H1 (cell line): Measurements from ENCODE around the gene DDN. TPM values are rescaled to one million over a fixed set of nuclear protein-coding genes. Genes with fewer than 3 reads are reported as not detected.

Source experiments
- CTCF ChIA-PET: fragments of 300-600 bp; sonication (Branson Sonifier 250); formaldehyde crosslinking; loops from one replicate; lab custom pipeline; 2021; ENCODE audit not compliant: partially characterized antibody; lab: Charles Lee
- POLR2A ChIA-PET: fragments of 300-600 bp; sonication (Branson Sonifier 250); formaldehyde crosslinking; loops from one replicate; lab custom pipeline; 2021; ENCODE audit warnings: inconsistent platforms; ENCODE audit not compliant: partially characterized antibody; lab: Charles Lee
- DNase-seq, 2 experiments: peaks; one replicate each; pipeline versions ENCODE4 v3.0.0 to v3.0.0-alpha.2; 2010 to 2022; ENCODE audit warnings: low spot score in 2 of 2, low read depth in 1 of 2, mixed read lengths in 1 of 2
- FAIRE-seq: peaks from 2 replicates; lab custom pipeline; 2011; peaks lifted over from hg19 to GRCh38; lab: Jason Lieb, UNC
- H2AFZ ChIP-seq: 2 replicates; pipeline ENCODE4 v1.8.1; 2012; ENCODE audit warnings: low read length, inconsistent platforms
- H2AK5ac ChIP-seq: 2 replicates; pipeline ENCODE4 v1.6.1; 2013; ENCODE audit warnings: low read depth, low read length
- H2BK120ac ChIP-seq: replicated peaks from 2 replicates; pipeline ENCODE3; 2013; ENCODE audit warnings: low read depth, low read length, inconsistent platforms
- H2BK12ac ChIP-seq: 2 replicates; pipeline ENCODE4 v1.6.1; 2013; ENCODE audit warnings: low read depth, low read length
- H2BK15ac ChIP-seq: 2 replicates; pipeline ENCODE4 v1.6.1; 2013; ENCODE audit warnings: low read length
- H2BK20ac ChIP-seq: 2 replicates; pipeline ENCODE4 v1.6.1; 2013; ENCODE audit warnings: low read length
- H2BK5ac ChIP-seq: 2 replicates; pipeline ENCODE4 v1.6.1; 2013; ENCODE audit warnings: low read depth, low read length
- H3K14ac ChIP-seq: 2 replicates; pipeline ENCODE4 v1.6.1; 2013; ENCODE audit warnings: inconsistent platforms; ENCODE audit not compliant: insufficient read length
- H3K18ac ChIP-seq: 2 replicates; pipeline ENCODE4 v1.6.1; 2013; ENCODE audit warnings: low read length; ENCODE audit errors: extremely low read depth
- H3K23ac ChIP-seq: 2 replicates; pipeline ENCODE4 v1.6.1; 2013; ENCODE audit warnings: inconsistent platforms; ENCODE audit not compliant: insufficient read length
- H3K23me2 ChIP-seq: 2 replicates; pipeline ENCODE4 v1.6.1; 2013; ENCODE audit warnings: low read depth, low read length
- H3K27ac ChIP-seq: 2 replicates; pipeline ENCODE4 v1.6.1; 2011; ENCODE audit warnings: low read depth, low read length, inconsistent platforms
- H3K27me3 ChIP-seq, 4 experiments: replicated peaks in 1 of 4; 1 replicate in 1 of 4; 2 replicates in 3 of 4; pipeline versions ENCODE4 v1.6.1 to v1.8.1; 2011 to 2013; ENCODE audit warnings: low read length in 3 of 4, mild to moderate bottlenecking in 3 of 4, inconsistent platforms in 2 of 4, mixed read lengths in 2 of 4, moderate library complexity in 1 of 4; ENCODE audit not compliant: control insufficient read depth in 3 of 4, insufficient read depth in 3 of 4; ENCODE audit errors: extremely low read depth in 1 of 4
- H3K36me3 ChIP-seq, 4 experiments: 2 replicates each; pipeline versions ENCODE4 v1.6.1 to v1.8.1; 2011 to 2013; ENCODE audit warnings: mild to moderate bottlenecking in 4 of 4, low read length in 3 of 4, moderate library complexity in 2 of 4, control low read depth in 1 of 4, inconsistent platforms in 1 of 4; ENCODE audit not compliant: insufficient read depth in 4 of 4, control insufficient read depth in 2 of 4
- H3K4ac ChIP-seq: replicated peaks from 2 replicates; pipeline ENCODE3; 2013; ENCODE audit warnings: low read length, low read depth, mixed read lengths, inconsistent platforms; ENCODE audit not compliant: insufficient read length
- H3K4me1 ChIP-seq, 4 experiments: replicated peaks in 1 of 4; 1 replicate in 1 of 4; 2 replicates in 3 of 4; pipeline versions ENCODE4 v1.6.1 to v1.8.1; 2011 to 2013; ENCODE audit warnings: low read length in 3 of 4, inconsistent platforms in 2 of 4, mixed read lengths in 1 of 4; ENCODE audit not compliant: insufficient read depth in 4 of 4, control insufficient read depth in 3 of 4
- H3K4me2 ChIP-seq, 2 experiments: 2 replicates each; pipeline versions ENCODE4 v1.6.1 to v1.8.1; 2011 to 2013; ENCODE audit warnings: low read depth in 2 of 2, low read length in 2 of 2, control low read depth in 1 of 2, inconsistent platforms in 1 of 2, mild to moderate bottlenecking in 1 of 2; ENCODE audit not compliant: insufficient read depth in 1 of 2
- H3K4me3 ChIP-seq, 4 experiments: fragments of 200-600, 300-600 bp in 1 of 4; sonication (generic), shearing (Covaris generic), sonication (Bioruptor Twin) in 1 of 4; 2 replicates each; pipeline versions ENCODE4 v1.5.1 to v1.8.1; 2011 to 2016; ENCODE audit warnings: low read length in 4 of 4, low read depth in 3 of 4, control low read depth in 2 of 4, inconsistent platforms in 2 of 4, mild to moderate bottlenecking in 2 of 4, mixed read lengths in 1 of 4, moderate library complexity in 1 of 4; ENCODE audit not compliant: insufficient read depth in 2 of 4; ENCODE audit errors: extremely low read depth in 1 of 4
- H3K56ac ChIP-seq: replicated peaks from 2 replicates; pipeline ENCODE3; 2013; ENCODE audit warnings: low read depth, mild to moderate bottlenecking, mixed read lengths, low read length, inconsistent platforms; ENCODE audit not compliant: insufficient read length
- H3K79me1 ChIP-seq: 2 replicates; pipeline ENCODE4 v1.6.1; 2013; ENCODE audit warnings: low read depth, low read length, control low read depth
- H3K79me2 ChIP-seq, 2 experiments: 2 replicates each; pipeline versions ENCODE4 v1.6.1 to v1.8.1; 2012 to 2013; ENCODE audit warnings: low read length in 2 of 2, mild to moderate bottlenecking in 2 of 2, inconsistent platforms in 1 of 2; ENCODE audit not compliant: insufficient read depth in 2 of 2, control insufficient read depth in 1 of 2
- H3K9ac ChIP-seq, 4 experiments: replicated peaks in 1 of 4; 1 replicate in 1 of 4; 2 replicates in 3 of 4; pipeline versions ENCODE4 v1.6.1 to v1.8.1; 2011 to 2013; ENCODE audit warnings: low read depth in 3 of 4, low read length in 3 of 4, control low read depth in 2 of 4, mild to moderate bottlenecking in 2 of 4, moderate library complexity in 2 of 4, inconsistent platforms in 1 of 4; ENCODE audit errors: extremely low read depth in 1 of 4
- H3K9me3 ChIP-seq, 2 experiments: 2 replicates each; pipeline versions ENCODE4 v1.6.1 to v1.8.1; 2012 to 2013; ENCODE audit warnings: mild to moderate bottlenecking in 2 of 2, moderate library complexity in 2 of 2, control low read depth in 1 of 2, inconsistent platforms in 1 of 2, low read depth in 1 of 2, low read length in 1 of 2, mixed read lengths in 1 of 2; ENCODE audit not compliant: insufficient read depth in 2 of 2
- H4K20me1 ChIP-seq, 2 experiments: replicated peaks in 1 of 2; 2 replicates each; pipeline versions ENCODE3 to v1.8.1; 2011 to 2013; ENCODE audit warnings: inconsistent platforms in 2 of 2, low read length in 2 of 2, mild to moderate bottlenecking in 1 of 2; ENCODE audit not compliant: insufficient read depth in 2 of 2, control insufficient read depth in 1 of 2
- H4K5ac ChIP-seq: 2 replicates; pipeline ENCODE4 v1.6.1; 2013; ENCODE audit warnings: low read length, low read depth, mixed read lengths, inconsistent platforms; ENCODE audit not compliant: insufficient read length
- H4K8ac ChIP-seq: 2 replicates; pipeline ENCODE4 v1.8.0; 2013; ENCODE audit warnings: mild to moderate bottlenecking, moderate library complexity, low read length, inconsistent platforms; ENCODE audit not compliant: insufficient read depth; ENCODE audit errors: extremely low read depth
- H4K91ac ChIP-seq: replicated peaks from 2 replicates; pipeline ENCODE3; 2013; ENCODE audit warnings: low read length, mixed read lengths, inconsistent platforms; ENCODE audit not compliant: insufficient read length
- ASH2L ChIP-seq: fragments of 200-600, 300-600 bp; sonication (generic); IDR thresholded peaks from one replicate; pipeline ENCODE4 v1.7.1; 2017; ENCODE audit warnings: low read length
- BCL11A ChIP-seq, 2 experiments: IDR thresholded peaks; one replicate each; pipeline ENCODE4 v1.6.1; 2011; ENCODE audit warnings: low read depth in 2 of 2, low read length in 2 of 2, mild to moderate bottlenecking in 2 of 2
- EP300 ChIP-seq, 2 experiments: IDR thresholded peaks; 1 replicate in 1 of 2; 2 replicates in 1 of 2; pipeline ENCODE4 v1.6.1; 2011 to 2012; ENCODE audit warnings: low read depth in 2 of 2, low read length in 2 of 2, mild to moderate bottlenecking in 2 of 2, borderline replicate concordance in 1 of 2, inconsistent platforms in 1 of 2, moderate library complexity in 1 of 2
- HDAC2 ChIP-seq, 2 experiments: fragments of 300-600 bp in 1 of 2; sonication (generic) in 1 of 2; IDR thresholded peaks; 2 replicates each; pipeline ENCODE4 v1.6.1; 2011 to 2012; ENCODE audit warnings: low read depth in 2 of 2, low read length in 2 of 2, mild to moderate bottlenecking in 2 of 2, moderate library complexity in 2 of 2, borderline replicate concordance in 1 of 2, inconsistent platforms in 1 of 2
- KDM1A ChIP-seq: fragments of 200-600, 300-600 bp; sonication (generic); IDR thresholded peaks from 2 replicates; pipeline ENCODE4 v1.7.1; 2016; ENCODE audit warnings: mild to moderate bottlenecking, low read length, borderline replicate concordance
- NANOG ChIP-seq: IDR thresholded peaks from 2 replicates; pipeline ENCODE4 v1.6.1; 2011; ENCODE audit warnings: low read length, low read depth, mild to moderate bottlenecking, inconsistent platforms; ENCODE audit not compliant: insufficient read depth, poor library complexity, severe bottlenecking
- POLR2A ChIP-seq, 2 experiments: IDR thresholded peaks; 1 replicate in 1 of 2; 2 replicates in 1 of 2; pipeline ENCODE4 v1.6.1; 2011; ENCODE audit warnings: low read depth in 2 of 2, low read length in 2 of 2, mild to moderate bottlenecking in 2 of 2; ENCODE audit errors: control extremely low read depth in 1 of 2
- RAD21 ChIP-seq, 2 experiments: IDR thresholded peaks in 1 of 2; conservative IDR thresholded peaks in 1 of 2; 2 replicates each; pipeline ENCODE4 v1.6.1; 2011; ENCODE audit warnings: low read depth in 2 of 2, low read length in 2 of 2, improper control_type of control experiment in 1 of 2, inconsistent platforms in 1 of 2, mild to moderate bottlenecking in 1 of 2, moderate library complexity in 1 of 2
- RXRA ChIP-seq: IDR thresholded peaks from 2 replicates; pipeline ENCODE4 v1.6.1; 2011; ENCODE audit warnings: low read depth, mild to moderate bottlenecking, low read length, moderate library complexity; ENCODE audit not compliant: insufficient read depth
- SP2 ChIP-seq: IDR thresholded peaks from 2 replicates; pipeline ENCODE4 v1.6.1; 2012; ENCODE audit warnings: mild to moderate bottlenecking, low read length, inconsistent platforms
- TCF12 ChIP-seq: IDR thresholded peaks from 2 replicates; pipeline ENCODE4 v1.6.1; 2011; ENCODE audit warnings: low read depth, mild to moderate bottlenecking, low read length
- YY1 ChIP-seq: IDR thresholded peaks from 2 replicates; pipeline ENCODE4 v1.6.1; 2011; ENCODE audit warnings: low read depth, mild to moderate bottlenecking, low read length
- WGBS, 2 experiments: shearing (Covaris generic) in 1 of 2; methylation state at CpG; one replicate each; pipeline versions ENCODE4 v1.1.6 to v1.1.7; 2013 to 2015; ENCODE audit warnings: low lambda C conversion rate in 2 of 2, mixed read lengths in 2 of 2, inconsistent platforms in 1 of 2, low coverage in 1 of 2, missing lambda C conversion rate in 1 of 2; ENCODE audit not compliant: insufficient replicate concordance in 2 of 2, insufficient coverage in 1 of 2, insufficient read length in 1 of 2; ENCODE audit errors: extremely low coverage in 1 of 2, missing lambda C conversion rate in 1 of 2; 5-methylcytosine and 5-hydroxymethylcytosine counted together
- polyA plus RNA-seq, 7 experiments: library from polyadenylated mRNA; depleted of rRNA in 3 of 7; stranded (reverse) in 5 of 7; unstranded in 2 of 7; fragments of >200 nt in 5 of 7; fragments of 200-250 nt in 2 of 7; gene quantifications; 1 replicate in 5 of 7; 2 replicates in 1 of 7; 4 replicates in 1 of 7; pipeline versions ENCODE4 v1.2.1 to v1.2.3, GENCODE V29; 2011 to 2013; ENCODE audit warnings: missing spikeins in 2 of 7, mixed read lengths in 2 of 7
- total RNA-seq: library from RNA; stranded (reverse); fragmentation: NEBNext Ultra II Directional; extraction: Animal tissue kit (Norgen Biotek cat#: 25700); gene quantifications from 2 replicates; pipeline ENCODE4 v1.2.1, GENCODE V29; 2021

Gene DDN
- total and polyA plus RNA-seq, 2 of the 8 experiments (the other 6 are each of a cell fraction or from before 2014, with no cell fraction given) = 0.14 to 0.30 TPM

GRCh38 chr12:48958049-48958388 lies 41.2 kb downstream of the DDN start:
- Histone ChIP-seq H3K9me3 (no peaks in the 10 kb centered on the region), H4K8ac (no peak overlapping the region), H3K4ac (no peak overlapping the region), H3K4me1 (peaks cover 5 to 14% (median 8%) of the 10 kb centered on the region in 4 experiments; a peak in 6 of 7 replicates), H2BK12ac (no peak overlapping the region), H2BK15ac (no peak overlapping the region), H3K56ac (peak overlapping the region; percentile 59), H3K23ac (no peak overlapping the region), H3K27me3 (no peaks in the 10 kb centered on the region), H4K20me1 (peaks cover 10 to 24% of the 10 kb centered on the region in 2 experiments), H2BK120ac (no peak overlapping the region), H4K91ac (no peak overlapping the region), H3K4me2 (peak overlapping the region; percentile 89 to 99), H3K23me2 (peaks cover 9% of the 10 kb centered on the region; the same call in 1 of the 2 replicates), H3K79me2 (peaks cover 24 to 32% of the 10 kb centered on the region in 2 experiments), H2BK20ac (no peak overlapping the region), H2AK5ac (no peak overlapping the region), H3K36me3 (peaks cover 0 to 21% (median 4%) of the 10 kb centered on the region in 4 experiments; a peak in 3 of 8 replicates), H3K79me1 (peaks cover 3% of the 10 kb centered on the region; the same call in 1 of the 2 replicates), H3K4me3 (peak overlapping the region; percentile 93 to 97 (median 94)), H2AFZ (peak overlapping the region; percentile 73; the same call in 1 of the 2 replicates), H3K18ac (no peak overlapping the region), H3K9ac (peak overlapping the region in 3 of 4 experiments; percentile 42 to 51 (median 51); a peak in 4 of 7 replicates), H3K27ac (peak overlapping the region; percentile 54; the same call in 1 of the 2 replicates), H2BK5ac (no peak overlapping the region), H3K14ac (no peak overlapping the region), H4K5ac (no peak overlapping the region)
- ChIA-PET CTCF (interaction anchor here (0.7 to 40.8 kb wide), 10 partner anchors 8 to 143 kb away, joined by 3 to 1336 read pairs (median 9); partner anchors contain the start of genes DDN, FKBP11 and WNT1), POLR2A (interaction anchor here (0.9 to 6.7 kb wide), 12 partner anchors 10 to 172 kb away, joined by 3 to 77 read pairs (median 4); partner anchors contain the start of gene DDX23)
- WGBS, 2 experiments = 50% methylated on average over 2 of the region's 3 CpGs; no CpG with 5 or more reads in 1 of the 2 experiments
- TF ChIP-seq SP2 (no peak), BCL11A (IDR thresholded peaks at IDR 0.05; ENCODE audit: low read depth in 2 of 2, low read length in 2 of 2) (no peak), KDM1A (no peak), TCF12 (no peak), HDAC2 (IDR thresholded peaks at IDR 0.05; ENCODE audit: borderline replicate concordance in 1 of 2, low read depth in 2 of 2, low read length in 2 of 2) (no peak), RXRA (no peak), POLR2A (IDR thresholded peaks at IDR 0.05; ENCODE audit: control extremely low read depth in 1 of 2, low read depth in 2 of 2, low read length in 2 of 2) (no peak), YY1 (no peak), RAD21 (IDR thresholded peaks at IDR 0.05 in 1 of 2, conservative IDR thresholded peaks at IDR 0.05 in 1 of 2; ENCODE audit: low read depth in 2 of 2, low read length in 2 of 2) (no peak), EP300 (IDR thresholded peaks at IDR 0.05; ENCODE audit: borderline replicate concordance in 1 of 2, low read depth in 2 of 2, low read length in 2 of 2) (no peak), NANOG (no peak), ASH2L (no peak)
- no peak for FAIRE-seq
- DNase-seq = no peak
